GM13976 (cell line): Measurements from ENCODE around the gene ELOVL1.

ENCODE experiments used
- DNase-seq: peaks from one replicate; pipeline ENCODE4 v3.0.0; 2012; ENCODE audit warnings: low spot score
- in situ Hi-C: fragments of 300-500 bp; cut with MboI; formaldehyde crosslinking; loops from one replicate; pipeline ENCODE4 v1.12.0; 2022; ENCODE audit warnings: low sequenced_read_pairs, mixed read lengths, inconsistent platforms; ENCODE audit not compliant: unreplicated experiment
- TF ChIP-seq, protein P1 (sequence below): IDR thresholded peaks from 2 replicates; pipeline ENCODE4 v1.5.1; 2012; ENCODE audit warnings: borderline replicate concordance, mild to moderate bottlenecking; ENCODE audit not compliant: insufficient read depth; ENCODE audit errors: extremely low read depth, missing control alignments, control extremely low read depth

ELOVL1 gene

DNA sequence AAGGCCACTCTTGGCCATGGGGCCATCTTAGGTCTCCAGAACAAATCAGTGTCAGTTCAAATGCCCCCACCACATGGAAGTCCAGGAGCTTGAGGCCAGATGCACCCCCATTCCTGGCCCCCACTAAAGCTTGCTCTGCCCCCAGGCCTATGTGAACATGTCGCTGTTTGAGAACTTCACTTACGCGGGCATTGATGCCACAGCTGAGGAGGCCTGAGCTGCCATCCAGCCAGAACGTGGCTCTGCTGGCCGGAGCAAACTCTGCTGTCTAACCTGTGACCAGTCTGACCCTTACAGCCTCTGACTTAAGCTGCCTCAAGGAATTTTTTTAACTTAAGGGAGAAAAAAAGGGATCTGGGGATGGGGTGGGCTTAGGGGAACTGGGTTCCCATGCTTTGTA, 45.3 kb downstream of the ELOVL1 start:
- no peak for DNase-seq
- in situ Hi-C loops = no loop called here
- TF ChIP-seq, protein P1, sequence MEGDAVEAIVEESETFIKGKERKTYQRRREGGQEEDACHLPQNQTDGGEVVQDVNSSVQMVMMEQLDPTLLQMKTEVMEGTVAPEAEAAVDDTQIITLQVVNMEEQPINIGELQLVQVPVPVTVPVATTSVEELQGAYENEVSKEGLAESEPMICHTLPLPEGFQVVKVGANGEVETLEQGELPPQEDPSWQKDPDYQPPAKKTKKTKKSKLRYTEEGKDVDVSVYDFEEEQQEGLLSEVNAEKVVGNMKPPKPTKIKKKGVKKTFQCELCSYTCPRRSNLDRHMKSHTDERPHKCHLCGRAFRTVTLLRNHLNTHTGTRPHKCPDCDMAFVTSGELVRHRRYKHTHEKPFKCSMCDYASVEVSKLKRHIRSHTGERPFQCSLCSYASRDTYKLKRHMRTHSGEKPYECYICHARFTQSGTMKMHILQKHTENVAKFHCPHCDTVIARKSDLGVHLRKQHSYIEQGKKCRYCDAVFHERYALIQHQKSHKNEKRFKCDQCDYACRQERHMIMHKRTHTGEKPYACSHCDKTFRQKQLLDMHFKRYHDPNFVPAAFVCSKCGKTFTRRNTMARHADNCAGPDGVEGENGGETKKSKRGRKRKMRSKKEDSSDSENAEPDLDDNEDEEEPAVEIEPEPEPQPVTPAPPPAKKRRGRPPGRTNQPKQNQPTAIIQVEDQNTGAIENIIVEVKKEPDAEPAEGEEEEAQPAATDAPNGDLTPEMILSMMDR = no peak

- TF ChIP-seq, protein P1 = no peak
- DNase-seq = no peak
- in situ Hi-C loops = no loop called here
Measured at GRCh38 chr1:43321331-43321891, 46.4 kb downstream of the ELOVL1 start.

DNA sequence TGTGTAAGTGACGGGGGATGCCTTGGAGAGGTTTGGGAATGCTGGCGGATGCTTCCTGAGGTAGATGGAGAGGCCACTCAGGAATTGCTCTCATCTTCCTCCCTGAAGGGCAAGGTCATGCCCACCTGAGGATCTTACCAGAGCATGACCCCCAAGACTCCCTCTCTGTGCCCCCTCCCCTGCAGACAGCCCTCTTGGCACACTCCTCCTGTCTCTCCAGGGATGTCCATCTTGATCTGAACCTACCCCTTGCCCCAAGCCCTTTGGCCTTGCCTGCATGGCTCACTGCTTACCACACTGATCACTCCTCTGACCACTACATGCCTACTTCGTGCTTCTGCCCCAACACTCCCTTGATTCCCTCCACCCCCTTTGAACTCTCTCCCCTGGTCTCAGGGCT, 48.0 kb downstream of the ELOVL1 start:
- in situ Hi-C loops = no loop called here
- DNase-seq = no peak
- TF ChIP-seq, protein P1 = no peak

- in situ Hi-C loops = no loop called here
- TF ChIP-seq, protein P1 = no peak
- no peak for DNase-seq
Measured at GRCh38 chr1:43319288-43319687, 48.5 kb downstream of the ELOVL1 start.

- in situ Hi-C loops = no loop called here
- TF ChIP-seq, protein P1 = no peak
Measured at GRCh38 chr1:43318831-43319230, 49.0 kb downstream of the ELOVL1 start.

GRCh38 chr1:43317817-43318471, 49.9 kb downstream of the ELOVL1 start:
- in situ Hi-C loops = no loop called here
- DNase-seq = no peak
- TF ChIP-seq, protein P1 = no peak

More at GRCh38 chr1:43318831-43319230, 49.0 kb downstream of the ELOVL1 start:
- no peak for DNase-seq
